ENCODE results near the gene OLFML3. TPM values are rescaled to one million over a fixed set of nuclear protein-coding genes. Genes with fewer than 3 reads are reported as not detected.
"Not testable (repeated sequence)": the region's sequence is repeated elsewhere in the genome, so short reads cannot be mapped to it uniquely, and the experiment has no call there.

OLFML3 gene
- total and polyA plus RNA-seq, 4 experiments from 2014 or later = 0.42 to 0.70 TPM; not detected in 2

- intact Hi-C loops (cut with micrococcal nuclease); H3K27me3 ChIP-seq (ENCODE audit: insufficient read depth, low read length); H3K4me3 ChIP-seq (ENCODE audit: low read length in 2 of 2); POLR2A ChIA-PET (ENCODE audit: partially characterized antibody); H3K27ac ChIP-seq (ENCODE audit: low read depth, low read length); H3K9me3 ChIP-seq (ENCODE audit: control insufficient read depth in 1 of 2, low read length in 2 of 2); H3K36me3 ChIP-seq (ENCODE audit: insufficient read depth, low read length); H3K9me3 Mint-ChIP-seq; CTCF ChIA-PET (ENCODE audit: partially characterized antibody); H3K27ac Mint-ChIP-seq; H3K36me3 Mint-ChIP-seq; H3K4me1 Mint-ChIP-seq; H3K4me3 Mint-ChIP-seq; DNase-seq; H3K4me1 ChIP-seq (ENCODE audit: insufficient read depth, low read length): not testable (repeated sequence)
- H3K27me3 Mint-ChIP-seq = peaks cover 4 to 11% of the 10 kb centered on the region in 2 donors
Observed at GRCh38 chr1:114006825-114007224, 27.6 kb downstream of the OLFML3 start.

GRCh38 chr1:114008480-114008941, 29.2 kb downstream of the OLFML3 start:
- Histone ChIP-seq H3K4me3 (ENCODE audit: low read length in 2 of 2) (no peak overlapping the region), H3K9me3 (ENCODE audit: control insufficient read depth in 1 of 2, low read length in 2 of 2) (no peaks in the 10 kb centered on the region), H3K4me1 (ENCODE audit: insufficient read depth, low read length) (no peaks in the 10 kb centered on the region), H3K27me3 (ENCODE audit: insufficient read depth, low read length) (no peaks in the 10 kb centered on the region), H3K27ac (ENCODE audit: low read depth, low read length) (no peak overlapping the region), H3K36me3 (ENCODE audit: insufficient read depth, low read length) (no peaks in the 10 kb centered on the region)
- POLR2A ChIA-PET (ENCODE audit: partially characterized antibody) = no interaction called here
- Mint-ChIP-seq H3K27ac (no peak overlapping the region), H3K4me3 (no peak overlapping the region), H3K27me3 (peaks cover 9% of the 10 kb centered on the region in 2 donors), H3K36me3 (peaks cover 0 to 5% of the 10 kb centered on the region in 2 donors), H3K4me1 (no peaks in the 10 kb centered on the region), H3K9me3 (peaks cover 0 to 3% (median 0%) of the 10 kb centered on the region in 8 donors)
- CTCF ChIA-PET (ENCODE audit: partially characterized antibody) = no interaction called here
- no peak for DNase-seq
- intact Hi-C loops (cut with micrococcal nuclease) = no loop called here

GRCh38 chr1:114008993-114009392, 29.7 kb downstream of the OLFML3 start:
- no peaks in the 10 kb centered on the region for H3K9me3 ChIP-seq (ENCODE audit: control insufficient read depth in 1 of 2, low read length in 2 of 2)
- peaks cover 0 to 5% of the 10 kb centered on the region in 2 donors for H3K36me3 Mint-ChIP-seq
- H3K36me3 ChIP-seq (ENCODE audit: insufficient read depth, low read length) = no peaks in the 10 kb centered on the region
- ChIA-PET CTCF (ENCODE audit: partially characterized antibody) (no interaction called here), POLR2A (ENCODE audit: partially characterized antibody) (no interaction called here)
- H3K27me3 Mint-ChIP-seq = peaks cover 6 to 9% of the 10 kb centered on the region in 2 donors
- H3K4me3 ChIP-seq (ENCODE audit: low read length in 2 of 2) = no peak overlapping the region
- H3K4me1 Mint-ChIP-seq = no peaks in the 10 kb centered on the region
- no peak overlapping the region for H3K4me3 Mint-ChIP-seq
- no peaks in the 10 kb centered on the region for H3K27me3 ChIP-seq (ENCODE audit: insufficient read depth, low read length)
- H3K4me1 ChIP-seq (ENCODE audit: insufficient read depth, low read length) = no peaks in the 10 kb centered on the region
- no peak overlapping the region for H3K27ac Mint-ChIP-seq
- no peak overlapping the region for H3K27ac ChIP-seq (ENCODE audit: low read depth, low read length)
- H3K9me3 Mint-ChIP-seq = peaks cover 0 to 3% (median 0%) of the 10 kb centered on the region in 8 donors
- DNase-seq = no peak
- intact Hi-C loops (cut with micrococcal nuclease) = no loop called here

GRCh38 chr1:114009393-114009792, 30.1 kb downstream of the OLFML3 start:
- no peak for DNase-seq
- POLR2A ChIA-PET (ENCODE audit: partially characterized antibody) = no interaction called here
- H3K4me3 ChIP-seq (ENCODE audit: low read length in 2 of 2) = no peak overlapping the region
- Mint-ChIP-seq H3K27ac (peak overlapping the region in 1 of 7 donors; percentile 8), H3K27me3 (peaks cover 4 to 9% of the 10 kb centered on the region in 2 donors), H3K4me3 (no peak overlapping the region), H3K9me3 (peaks cover 0 to 3% (median 0%) of the 10 kb centered on the region in 8 donors), H3K36me3 (peaks cover 0 to 3% of the 10 kb centered on the region in 2 donors), H3K4me1 (no peaks in the 10 kb centered on the region)
- no peaks in the 10 kb centered on the region for H3K4me1 ChIP-seq (ENCODE audit: insufficient read depth, low read length)
- intact Hi-C loops (cut with micrococcal nuclease) = no loop called here
- no peaks in the 10 kb centered on the region for H3K9me3 ChIP-seq (ENCODE audit: control insufficient read depth in 1 of 2, low read length in 2 of 2)
- no peaks in the 10 kb centered on the region for H3K36me3 ChIP-seq (ENCODE audit: insufficient read depth, low read length)
- CTCF ChIA-PET (ENCODE audit: partially characterized antibody) = no interaction called here
- H3K27me3 ChIP-seq (ENCODE audit: insufficient read depth, low read length) = no peaks in the 10 kb centered on the region
- no peak overlapping the region for H3K27ac ChIP-seq (ENCODE audit: low read depth, low read length)

GRCh38 chr1:114010433-114011184, 31.3 kb downstream of the OLFML3 start:
- Histone ChIP-seq H3K4me1 (ENCODE audit: insufficient read depth, low read length) (no peaks in the 10 kb centered on the region), H3K4me3 (ENCODE audit: low read length in 2 of 2) (no peak overlapping the region), H3K9me3 (ENCODE audit: control insufficient read depth in 1 of 2, low read length in 2 of 2) (no peaks in the 10 kb centered on the region), H3K27ac (ENCODE audit: low read depth, low read length) (no peak overlapping the region), H3K27me3 (ENCODE audit: insufficient read depth, low read length) (no peaks in the 10 kb centered on the region), H3K36me3 (ENCODE audit: insufficient read depth, low read length) (no peaks in the 10 kb centered on the region)
- intact Hi-C loops (cut with micrococcal nuclease) = no loop called here
- H3K4me3 Mint-ChIP-seq = no peak overlapping the region
- H3K9me3 Mint-ChIP-seq = peaks cover 0 to 3% (median 0%) of the 10 kb centered on the region in 8 donors
- peaks cover 7 to 9% of the 10 kb centered on the region in 2 donors for H3K27me3 Mint-ChIP-seq
- ChIA-PET POLR2A (ENCODE audit: partially characterized antibody) (no interaction called here), CTCF (ENCODE audit: partially characterized antibody) (no interaction called here)
- DNase-seq = no peak
- H3K27ac Mint-ChIP-seq = peak overlapping the region in 1 of 7 donors; percentile 14
- H3K36me3 Mint-ChIP-seq = no peaks in the 10 kb centered on the region
- no peaks in the 10 kb centered on the region for H3K4me1 Mint-ChIP-seq

- no peak overlapping the region for H3K27ac Mint-ChIP-seq
Observed at GRCh38 chr1:114011796-114012195, 32.5 kb downstream of the OLFML3 start.

GRCh38 chr1:114015075-114015474, 35.8 kb downstream of the OLFML3 start:
- intact Hi-C loops (cut with micrococcal nuclease) = no loop called here
- H3K36me3 Mint-ChIP-seq = no peaks in the 10 kb centered on the region
- no peak overlapping the region for H3K4me3 Mint-ChIP-seq

More at GRCh38 chr1:114011796-114012195, 32.5 kb downstream of the OLFML3 start:
- Mint-ChIP-seq H3K9me3 (peaks cover 0 to 1% (median 0%) of the 10 kb centered on the region in 8 donors), H3K4me1 (no peaks in the 10 kb centered on the region), H3K4me3 (no peak overlapping the region), H3K36me3 (no peaks in the 10 kb centered on the region), H3K27me3 (peaks cover 8 to 9% of the 10 kb centered on the region in 2 donors)
- Histone ChIP-seq H3K27me3 (ENCODE audit: insufficient read depth, low read length) (no peaks in the 10 kb centered on the region), H3K4me1 (ENCODE audit: insufficient read depth, low read length) (no peaks in the 10 kb centered on the region), H3K36me3 (ENCODE audit: insufficient read depth, low read length) (no peaks in the 10 kb centered on the region), H3K9me3 (ENCODE audit: control insufficient read depth in 1 of 2, low read length in 2 of 2) (no peaks in the 10 kb centered on the region), H3K27ac (ENCODE audit: low read depth, low read length) (no peak overlapping the region), H3K4me3 (ENCODE audit: low read length in 2 of 2) (no peak overlapping the region)
- DNase-seq = no peak
- intact Hi-C loops (cut with micrococcal nuclease) = no loop called here
- ChIA-PET CTCF (ENCODE audit: partially characterized antibody) (no interaction called here), POLR2A (ENCODE audit: partially characterized antibody) (no interaction called here)

More at GRCh38 chr1:114015075-114015474, 35.8 kb downstream of the OLFML3 start:
- CTCF ChIA-PET (ENCODE audit: partially characterized antibody) = no interaction called here
- Histone ChIP-seq H3K27ac (ENCODE audit: low read depth, low read length) (no peak overlapping the region), H3K27me3 (ENCODE audit: insufficient read depth, low read length) (no peaks in the 10 kb centered on the region), H3K9me3 (ENCODE audit: control insufficient read depth in 1 of 2, low read length in 2 of 2) (no peaks in the 10 kb centered on the region), H3K4me3 (ENCODE audit: low read length in 2 of 2) (no peak overlapping the region), H3K36me3 (ENCODE audit: insufficient read depth, low read length) (no peaks in the 10 kb centered on the region), H3K4me1 (ENCODE audit: insufficient read depth, low read length) (no peaks in the 10 kb centered on the region)
- Mint-ChIP-seq H3K4me1 (no peaks in the 10 kb centered on the region), H3K27ac (no peak overlapping the region), H3K9me3 (peaks cover 0 to 4% (median 1%) of the 10 kb centered on the region in 8 donors), H3K27me3 (peaks cover 6 to 8% of the 10 kb centered on the region in 2 donors)
- POLR2A ChIA-PET (ENCODE audit: partially characterized antibody) = no interaction called here
- no peak for DNase-seq
